Astrocyte (in vitro differentiated cells and primary cell): ENCODE data around the gene REPIN1. TPM values are rescaled to one million over a fixed set of nuclear protein-coding genes. Genes with fewer than 3 reads are reported as not detected.
A peak's percentile ranks its signal among the peaks of the same experiment; 100 is the strongest.

Experiments used
- DNase-seq: peaks from one replicate; pipeline ENCODE4 v3.0.0-alpha.2; 2010; ENCODE audit warnings: low read depth
- FAIRE-seq: peaks from 2 replicates; lab custom pipeline; 2011; peaks lifted over from hg19 to GRCh38; lab: Jason Lieb, UNC
- H2AFZ ChIP-seq: 2 replicates; pipeline ENCODE4 v1.6.0; 2012; ENCODE audit warnings: low read depth, low read length, inconsistent platforms
- H3K27ac ChIP-seq: 2 replicates; pipeline ENCODE4 v1.5.1; 2011; ENCODE audit warnings: low read depth, low read length, inconsistent platforms
- H3K27me3 ChIP-seq: 2 replicates; pipeline ENCODE4 v1.6.0; 2011; ENCODE audit warnings: low read length, inconsistent platforms; ENCODE audit not compliant: insufficient read depth
- H3K36me3 ChIP-seq: 2 replicates; pipeline ENCODE4 v1.5.1; 2011; ENCODE audit warnings: low read length, inconsistent platforms; ENCODE audit not compliant: insufficient read depth
- H3K4me1 ChIP-seq: 2 replicates; pipeline ENCODE4 v1.5.1; 2011; ENCODE audit warnings: low read length, inconsistent platforms; ENCODE audit not compliant: insufficient read depth
- H3K4me2 ChIP-seq: 2 replicates; pipeline ENCODE4 v1.6.0; 2012; ENCODE audit warnings: low read length, inconsistent platforms
- H3K4me3 ChIP-seq: 2 replicates; pipeline ENCODE4 v1.5.1; 2011; ENCODE audit warnings: low read depth, mild to moderate bottlenecking, low read length, inconsistent platforms; ENCODE audit not compliant: insufficient read depth
- H3K79me2 ChIP-seq: 2 replicates; pipeline ENCODE4 v1.6.0; 2012; ENCODE audit warnings: mild to moderate bottlenecking, low read length, inconsistent platforms; ENCODE audit not compliant: insufficient read depth
- H3K9ac ChIP-seq: 2 replicates; pipeline ENCODE4 v1.6.0; 2012; ENCODE audit warnings: mild to moderate bottlenecking, low read length, inconsistent platforms
- H3K9me3 ChIP-seq: 2 replicates; pipeline ENCODE4 v1.5.1; 2012; ENCODE audit warnings: low read depth, mild to moderate bottlenecking, low read length, inconsistent platforms; ENCODE audit not compliant: insufficient read depth
- H4K20me1 ChIP-seq: 2 replicates; pipeline ENCODE4 v1.6.0; 2012; ENCODE audit warnings: low read length, inconsistent platforms; ENCODE audit not compliant: insufficient read depth
- H3K27ac Mint-ChIP-seq: one replicate; pipeline ENCODE4 v1.8.0; 2021; ENCODE audit warnings: mild to moderate bottlenecking, mixed read lengths; ENCODE audit not compliant: unreplicated experiment
- H3K27me3 Mint-ChIP-seq: one replicate; pipeline ENCODE4 v1.8.0; 2021; ENCODE audit warnings: low read depth, mixed read lengths; ENCODE audit not compliant: unreplicated experiment
- H3K36me3 Mint-ChIP-seq: one replicate; pipeline ENCODE4 v1.8.0; 2021; ENCODE audit warnings: low read depth, mixed read lengths; ENCODE audit not compliant: unreplicated experiment
- H3K4me1 Mint-ChIP-seq: one replicate; pipeline ENCODE4 v1.8.0; 2021; ENCODE audit warnings: low read depth, mixed read lengths; ENCODE audit not compliant: unreplicated experiment
- H3K4me3 Mint-ChIP-seq: one replicate; pipeline ENCODE4 v1.8.0; 2021; ENCODE audit warnings: mild to moderate bottlenecking, moderate library complexity, mixed read lengths; ENCODE audit not compliant: unreplicated experiment
- H3K9me3 Mint-ChIP-seq: one replicate; pipeline ENCODE4 v1.8.0; 2021; ENCODE audit warnings: mild to moderate bottlenecking, mixed read lengths; ENCODE audit not compliant: unreplicated experiment
- CTCF ChIP-seq: IDR thresholded peaks from 2 replicates; pipeline ENCODE4 v1.5.1; 2011; ENCODE audit warnings: low read depth, mild to moderate bottlenecking, inconsistent platforms, low read length, moderate library complexity; ENCODE audit not compliant: insufficient read depth
- EZH2 ChIP-seq: IDR thresholded peaks from 2 replicates; pipeline ENCODE4 v1.6.1; 2012; ENCODE audit warnings: mild to moderate bottlenecking, low read length, inconsistent platforms; ENCODE audit not compliant: insufficient read depth
- total RNA-seq: library from RNA; stranded (reverse); gene quantifications from 2 replicates; pipeline ENCODE4 v1.2.1, GENCODE V29; 2021

Gene REPIN1
- total RNA-seq, 1 donor from 2014 or later, result 95.3 TPM

GRCh38 chr7:150388709-150389531, 20.3 kb downstream of the REPIN1 start:
- no peaks in the 10 kb centered on the region for H3K27me3 Mint-ChIP-seq
- H3K27ac ChIP-seq, result no peak overlapping the region
- H3K79me2 ChIP-seq, result peaks cover 6% of the 10 kb centered on the region
- H4K20me1 ChIP-seq, result peaks cover 32% of the 10 kb centered on the region
- H3K9ac ChIP-seq, result no peak overlapping the region
- peaks cover 7% of the 10 kb centered on the region for H3K4me1 ChIP-seq
- no peak for FAIRE-seq
- no peaks in the 10 kb centered on the region for H3K9me3 Mint-ChIP-seq
- H2AFZ ChIP-seq, result no peak overlapping the region
- H3K36me3 Mint-ChIP-seq, result peaks cover 2% of the 10 kb centered on the region
- no peak overlapping the region for H3K4me2 ChIP-seq
- no peak overlapping the region for H3K4me3 ChIP-seq
- H3K27me3 ChIP-seq, result no peaks in the 10 kb centered on the region
- DNase-seq, result peak; percentile 49
- no peak overlapping the region for H3K4me3 Mint-ChIP-seq
- no peaks in the 10 kb centered on the region for H3K36me3 ChIP-seq
- no peak overlapping the region for H3K27ac Mint-ChIP-seq
- TF ChIP-seq CTCF (peak; percentile 34), EZH2 (no peak)
- H3K4me1 Mint-ChIP-seq, result peaks cover 10% of the 10 kb centered on the region
- no peaks in the 10 kb centered on the region for H3K9me3 ChIP-seq

GRCh38 chr7:150389532-150389816, 20.9 kb downstream of the REPIN1 start:
- H3K79me2 ChIP-seq, result peaks cover 2% of the 10 kb centered on the region
- no peak for TF ChIP-seq CTCF
- no peak for TF ChIP-seq EZH2
- H3K27me3 ChIP-seq, result no peaks in the 10 kb centered on the region
- Mint-ChIP-seq H3K36me3 (peaks cover 2% of the 10 kb centered on the region), H3K27me3 (no peaks in the 10 kb centered on the region), H3K4me3 (no peak overlapping the region), H3K9me3 (no peaks in the 10 kb centered on the region), H3K27ac (no peak overlapping the region), H3K4me1 (peaks cover 9% of the 10 kb centered on the region)
- H2AFZ ChIP-seq, result no peak overlapping the region
- FAIRE-seq, result no peak
- H3K9ac ChIP-seq, result no peak overlapping the region
- peak; percentile 36 for DNase-seq
- H4K20me1 ChIP-seq, result peaks cover 29% of the 10 kb centered on the region
- no peaks in the 10 kb centered on the region for H3K9me3 ChIP-seq
- peaks cover 7% of the 10 kb centered on the region for H3K4me1 ChIP-seq
- no peaks in the 10 kb centered on the region for H3K36me3 ChIP-seq
- no peak overlapping the region for H3K4me2 ChIP-seq
- H3K27ac ChIP-seq, result no peak overlapping the region
- no peak overlapping the region for H3K4me3 ChIP-seq

GRCh38 chr7:150390205-150390604, 21.6 kb downstream of the REPIN1 start:
- Histone ChIP-seq H3K4me1 (peaks cover 7% of the 10 kb centered on the region), H3K4me2 (no peak overlapping the region), H3K9me3 (no peaks in the 10 kb centered on the region), H3K27me3 (no peaks in the 10 kb centered on the region), H3K79me2 (peaks cover 2% of the 10 kb centered on the region), H3K36me3 (no peaks in the 10 kb centered on the region), H4K20me1 (peaks cover 22% of the 10 kb centered on the region), H3K4me3 (no peak overlapping the region), H3K27ac (no peak overlapping the region), H3K9ac (no peak overlapping the region), H2AFZ (no peak overlapping the region)
- no peaks in the 10 kb centered on the region for H3K27me3 Mint-ChIP-seq
- no peak for DNase-seq
- no peak for FAIRE-seq
- peaks cover 5% of the 10 kb centered on the region for H3K4me1 Mint-ChIP-seq
- no peak overlapping the region for H3K4me3 Mint-ChIP-seq
- peaks cover 2% of the 10 kb centered on the region for H3K36me3 Mint-ChIP-seq
- no peaks in the 10 kb centered on the region for H3K9me3 Mint-ChIP-seq
- TF ChIP-seq EZH2, result no peak
- no peak for TF ChIP-seq CTCF
- no peak overlapping the region for H3K27ac Mint-ChIP-seq
